ENCODE measurements around the gene TOR2A.
"Not testable (repeated sequence)": the region's sequence is repeated elsewhere in the genome, so short reads cannot be mapped to it uniquely, and the experiment has no call there.

The TOR2A gene

DNA sequence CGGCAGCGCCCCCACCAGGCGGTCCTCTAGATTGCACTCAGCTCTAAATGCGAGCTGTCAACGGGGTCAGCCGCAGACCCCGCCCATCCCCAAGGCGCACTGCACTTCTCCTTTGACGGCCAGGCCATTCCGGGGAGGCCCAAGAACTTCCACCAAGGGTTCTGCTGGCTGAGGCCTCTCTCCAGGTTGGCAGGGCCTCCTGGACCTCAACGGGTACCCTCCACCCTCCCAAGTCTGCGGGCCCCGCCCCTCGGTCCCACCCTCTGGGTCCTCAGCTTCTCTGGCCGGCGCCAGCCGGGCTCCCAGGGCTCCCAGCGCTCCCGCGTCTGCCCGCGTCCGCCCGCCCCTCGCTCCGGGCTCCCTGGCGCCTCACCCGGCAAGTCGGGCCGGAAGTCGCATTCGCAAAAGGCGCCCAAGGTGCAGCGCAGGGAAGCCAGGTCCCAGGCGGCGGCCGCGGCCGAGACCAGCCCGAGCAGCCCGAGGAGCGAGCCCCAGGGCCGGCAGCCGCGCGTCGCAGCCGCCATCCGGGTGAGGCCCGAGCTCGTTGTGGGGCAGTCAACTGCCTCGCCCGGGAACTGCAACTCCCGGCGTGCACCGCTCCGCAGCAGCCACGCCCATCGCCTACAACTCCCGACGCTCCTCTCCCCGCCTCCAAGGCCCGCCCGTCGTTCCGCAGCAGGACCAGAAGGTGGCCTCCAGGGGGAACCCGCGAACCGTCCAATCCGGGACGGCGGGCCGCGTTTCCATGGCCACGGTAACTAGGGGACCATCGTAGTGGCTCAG is at the start of gene TOR2A:
Gene TOR2A, minus strand, starts transcription at position 548 of the 783 bp plus-strand sequence. Its CDS starts 24 bp downstream, at position 524.
- peak; percentile 90 for DNase-seq

DNA sequence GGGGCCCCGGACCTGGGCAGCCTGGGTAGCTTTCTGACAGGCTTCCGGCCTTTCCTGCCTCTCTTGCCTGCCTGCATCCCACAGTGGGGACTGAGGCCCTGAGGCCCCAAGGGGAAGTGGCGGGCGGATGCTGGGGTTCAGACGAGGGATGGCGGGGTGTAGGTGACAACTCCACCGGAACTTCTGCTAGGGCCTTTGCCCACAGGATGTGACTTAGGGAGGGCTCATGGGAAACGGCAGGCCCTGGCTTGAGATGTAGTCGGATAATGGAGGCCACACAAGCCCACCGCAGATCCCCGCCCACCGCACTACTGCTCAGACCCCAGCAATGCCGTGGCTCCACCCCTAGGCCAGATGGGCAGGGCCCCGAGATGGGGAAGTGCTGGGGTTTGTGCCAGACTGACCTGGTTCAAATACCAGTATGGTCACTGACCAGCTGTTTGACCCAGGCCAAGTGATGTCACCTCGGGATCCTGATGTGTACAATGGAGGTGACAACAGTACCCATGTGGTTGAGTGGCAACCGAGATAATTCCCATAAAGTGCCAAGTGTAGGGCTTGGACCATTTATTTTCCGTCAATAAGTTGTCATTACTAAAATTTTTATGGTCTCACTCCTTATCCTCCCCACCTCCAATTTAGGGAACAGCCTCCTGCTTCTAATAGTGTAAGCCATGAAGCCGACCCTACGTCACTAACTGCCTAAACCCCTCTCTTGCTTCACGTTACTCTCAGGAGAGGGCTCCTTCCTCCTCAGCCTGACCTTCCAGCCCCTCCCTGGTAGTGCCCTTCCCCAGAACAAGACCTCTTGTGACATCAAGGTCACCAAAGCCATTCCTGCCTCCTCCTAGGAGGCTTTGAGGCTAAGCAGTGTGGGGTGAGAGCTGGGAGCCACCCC is 48.3 kb upstream of the TOR2A start:
- DNase-seq = no peak

DNA sequence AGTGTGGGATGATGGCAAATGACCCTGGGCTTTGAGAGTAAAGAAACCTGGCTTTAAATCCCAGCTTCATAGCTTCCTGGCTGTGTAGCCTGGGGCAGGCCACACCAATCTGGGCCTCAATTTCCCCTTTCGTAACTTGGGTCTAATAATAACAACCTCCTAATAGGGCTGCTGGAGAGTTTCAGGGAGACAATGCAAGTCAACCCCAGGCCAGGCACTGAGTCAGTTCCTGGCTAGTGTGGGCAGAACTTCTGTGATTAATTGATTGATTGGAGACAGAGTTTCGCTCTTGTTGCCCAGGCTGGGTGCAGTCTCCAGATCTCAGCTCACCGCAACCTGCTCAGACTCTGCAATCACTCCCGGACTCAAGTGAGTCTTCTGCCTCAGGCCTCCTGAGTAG is 46.7 kb upstream of the TOR2A start:
- no peak for DNase-seq

DNA sequence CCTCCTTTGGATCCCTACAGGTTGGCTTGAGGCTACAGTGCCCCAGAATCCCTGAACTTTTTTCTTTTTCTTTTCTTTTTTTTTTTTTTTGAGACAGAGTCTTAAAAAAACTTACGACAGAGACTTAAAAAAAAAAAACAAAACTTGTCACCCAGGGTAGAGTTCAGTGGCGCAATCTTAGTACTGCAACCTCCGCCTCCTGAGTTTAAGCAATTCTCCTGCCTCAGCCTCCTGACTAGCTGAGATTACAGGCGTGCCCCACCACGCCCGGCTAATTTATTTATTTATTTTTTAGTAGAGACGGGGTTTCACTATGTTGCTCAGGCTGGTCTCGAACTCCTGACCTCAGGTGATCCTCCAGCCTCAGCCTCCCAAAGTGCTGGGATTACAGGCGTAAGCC is 45.8 kb upstream of the TOR2A start:
- DNase-seq = not testable (repeated sequence)

DNA sequence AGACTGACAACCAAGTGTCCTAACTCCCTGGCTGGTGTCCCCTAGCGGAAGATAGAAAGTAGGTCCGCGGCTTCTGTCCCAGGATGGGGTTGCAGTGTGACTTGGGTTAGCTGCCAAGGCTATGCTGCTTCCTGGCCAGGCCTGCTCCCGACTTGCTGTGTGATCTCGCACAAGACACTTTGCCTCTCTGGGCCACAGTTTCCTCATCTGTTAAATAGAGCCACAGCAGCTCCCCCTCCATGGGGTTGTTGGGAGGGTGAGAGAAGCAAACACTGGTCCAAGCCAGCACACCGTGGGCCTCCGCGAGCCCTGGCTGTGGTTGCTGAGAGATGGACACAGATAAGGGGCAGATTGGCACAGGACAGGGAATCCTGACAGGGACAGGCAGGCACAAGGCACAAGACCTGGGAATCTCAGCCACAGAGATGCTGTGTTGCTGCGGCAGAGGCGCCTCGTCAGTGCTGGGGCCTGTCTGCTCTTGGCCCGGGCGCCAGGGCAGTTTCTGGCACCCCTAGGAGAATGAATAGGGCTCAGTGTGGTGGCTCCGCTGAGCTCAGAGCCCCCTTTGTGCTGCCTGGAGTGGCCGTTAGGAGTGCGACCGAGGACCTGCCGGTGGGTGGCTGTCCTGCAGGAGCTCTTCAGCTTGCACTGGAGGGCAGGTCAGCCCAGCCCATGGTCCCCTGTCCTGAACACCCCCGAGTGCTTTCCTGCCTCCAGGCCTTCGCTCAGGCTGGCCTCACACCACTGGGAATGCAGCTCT is 45.2 kb upstream of the TOR2A start:
- DNase-seq = no peak

DNA sequence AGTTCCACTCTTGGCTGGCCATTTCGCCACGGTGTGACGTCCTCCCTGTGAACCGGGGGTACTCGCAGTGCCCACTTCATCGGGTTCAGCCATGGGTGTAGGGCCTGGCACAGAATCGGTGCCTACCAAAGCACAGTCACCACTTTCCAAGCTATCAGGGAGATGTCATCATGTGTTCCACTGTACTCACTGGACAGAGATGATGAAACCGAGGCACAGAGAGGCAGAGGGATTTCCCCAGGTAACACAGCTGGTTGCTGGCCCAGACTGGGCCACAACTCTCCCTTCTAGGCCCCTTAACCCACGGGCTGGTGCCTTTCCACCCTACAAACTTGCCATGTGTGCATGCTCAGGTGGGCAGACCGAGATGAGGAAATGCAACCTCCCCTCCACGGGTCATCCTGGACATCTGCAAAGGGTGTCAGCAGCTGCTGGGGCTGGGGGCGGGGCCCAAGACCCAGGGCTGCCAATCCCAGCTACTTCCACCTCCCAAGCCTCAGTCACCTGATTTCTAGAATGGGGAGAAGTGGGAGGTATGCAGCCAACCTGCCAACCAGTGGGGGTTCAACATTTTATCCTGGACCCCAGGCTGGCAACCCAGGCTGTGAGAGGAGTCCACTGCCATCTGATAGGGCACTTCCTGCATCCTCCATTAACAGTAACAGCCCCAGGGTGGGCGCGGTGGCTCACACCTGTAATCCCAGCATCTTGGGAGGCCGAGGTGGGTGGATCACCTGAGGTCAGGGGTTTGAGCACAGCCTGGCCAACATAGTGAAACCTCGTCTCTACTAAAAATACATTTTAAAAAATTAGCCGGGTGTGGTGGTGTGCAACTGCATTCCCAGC is 44.3 kb upstream of the TOR2A start:
- no peak for DNase-seq

DNA sequence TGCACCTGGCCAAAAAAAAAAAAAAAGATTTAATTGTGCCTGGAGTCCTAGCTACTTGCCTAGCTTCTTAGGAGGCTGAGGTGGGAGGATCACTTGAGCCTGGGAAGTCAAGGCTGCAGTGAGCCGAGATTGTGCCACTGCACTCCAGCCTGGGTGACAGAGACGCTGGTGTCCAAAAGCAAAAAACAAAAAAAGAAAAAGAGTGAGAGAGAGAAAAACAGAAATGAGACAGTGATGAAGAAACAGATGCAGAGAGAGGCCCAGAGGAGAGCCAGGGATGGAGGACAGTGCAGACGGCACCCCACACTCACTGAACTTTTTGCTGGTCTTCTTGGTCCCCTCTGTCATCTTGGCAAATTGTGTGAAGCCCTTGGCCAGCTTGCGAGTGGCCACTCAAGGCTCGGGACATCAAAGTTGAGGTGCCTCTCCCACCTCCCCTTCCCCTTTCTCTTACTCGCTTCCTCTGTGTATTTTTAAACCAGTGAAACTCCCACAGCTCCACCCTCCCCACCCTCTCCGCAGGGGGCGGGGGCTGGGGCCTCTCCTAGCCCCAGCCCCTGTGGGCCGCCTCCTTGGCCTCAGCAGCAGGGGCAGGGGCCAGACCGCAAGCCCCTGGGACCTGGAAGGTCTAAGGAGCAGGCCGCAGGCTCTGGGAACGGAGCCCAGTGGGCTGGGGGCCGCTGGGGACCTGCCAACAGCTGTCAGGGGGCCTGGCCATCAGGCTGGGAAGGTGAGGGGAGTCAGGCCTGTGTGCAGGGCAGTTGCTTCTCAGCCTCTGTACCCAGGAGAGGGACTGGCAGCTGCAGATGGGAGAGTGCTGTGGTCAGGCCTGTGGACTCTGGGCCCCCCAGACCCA is 43.4 kb upstream of the TOR2A start, which contains the start of gene SH2D3C:
Gene SH2D3C, minus strand, starts transcription at position 387 of the 856 bp plus-strand sequence. Its CDS starts 39 bp downstream, at position 348.
- no peak for DNase-seq

DNA sequence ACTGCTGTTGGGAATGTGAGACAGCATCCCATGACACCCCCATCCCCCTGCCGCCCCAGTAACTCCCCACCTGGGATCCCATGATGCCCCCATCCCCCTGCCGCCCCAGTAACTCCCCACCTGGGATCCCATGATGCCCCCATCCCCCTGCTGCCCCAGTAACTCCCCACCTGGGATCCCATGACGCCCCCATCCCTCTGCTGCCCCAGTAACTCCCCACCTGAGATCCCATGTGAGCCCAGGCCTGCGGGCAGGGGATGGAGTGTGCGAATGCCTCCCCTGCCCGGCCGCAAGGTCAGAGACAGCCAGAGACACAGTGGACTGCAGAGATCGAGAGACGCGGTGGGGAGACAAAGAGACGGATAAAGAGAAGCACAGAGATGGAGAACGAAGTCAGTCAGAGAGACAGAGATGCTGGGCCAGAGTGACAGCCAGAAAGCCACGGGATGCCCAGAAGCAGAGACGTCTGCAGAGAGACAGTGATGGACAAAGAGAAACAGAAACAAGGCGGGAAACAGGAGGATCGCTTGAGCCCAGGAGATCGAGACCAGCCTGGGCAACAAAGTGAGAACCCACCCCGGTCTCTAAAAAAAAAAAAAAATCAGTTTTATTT is 42.4 kb upstream of the TOR2A start:
- no peak for DNase-seq

DNA sequence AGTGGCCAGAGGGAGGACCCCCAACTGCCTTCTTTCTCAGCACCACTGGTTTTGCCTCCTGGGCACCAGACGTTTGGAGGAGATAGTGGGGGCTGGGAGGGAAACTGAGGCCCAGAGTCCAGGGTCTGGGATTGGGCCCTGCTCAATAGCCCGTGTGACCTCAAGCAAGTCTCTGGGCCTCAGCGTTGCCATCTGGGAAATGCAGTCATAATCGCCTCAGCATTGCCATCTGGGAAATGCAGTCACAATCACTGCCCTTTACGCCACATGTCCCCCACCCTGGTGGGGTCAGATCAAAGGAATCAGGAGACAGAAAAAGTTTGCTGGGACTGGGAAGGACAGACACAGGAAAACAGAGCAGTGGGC is 41.8 kb upstream of the TOR2A start:
- no peak for DNase-seq

DNA sequence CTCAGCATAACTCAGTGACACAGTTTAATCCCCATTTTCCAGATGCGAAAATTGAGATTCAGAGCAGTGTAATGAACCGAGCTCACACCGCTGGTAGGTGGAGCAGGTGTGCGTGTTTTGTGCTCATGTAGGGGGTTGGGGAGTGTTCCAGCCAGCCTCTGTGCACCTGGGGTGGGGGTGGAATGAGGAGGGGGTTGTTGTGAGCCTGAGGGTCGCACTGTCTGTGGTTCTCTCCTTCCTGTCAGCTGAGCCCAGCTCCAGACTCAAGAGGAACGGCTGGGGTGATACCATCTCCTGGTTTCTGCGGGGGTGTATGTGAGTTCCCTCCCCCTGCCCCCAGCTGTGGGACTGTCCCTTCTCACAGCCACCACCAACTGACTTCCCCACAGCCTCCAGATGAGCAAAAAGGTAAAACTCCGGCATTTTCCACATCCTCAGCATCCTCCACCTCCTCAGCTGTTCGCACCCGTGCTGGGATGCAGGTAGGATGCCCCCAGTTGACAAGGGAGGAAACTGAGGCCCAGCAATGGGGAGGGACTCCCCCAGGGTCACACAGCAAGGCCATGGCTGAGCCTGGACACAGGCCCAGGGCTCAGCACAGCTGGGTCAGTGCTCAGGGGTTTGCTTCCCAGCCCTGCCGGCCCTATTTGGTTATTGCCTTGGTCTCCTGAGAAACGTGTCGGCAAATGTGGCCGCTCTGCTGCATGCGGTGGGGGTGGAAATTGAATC is 41.3 kb upstream of the TOR2A start:
- DNase-seq = no peak

DNA sequence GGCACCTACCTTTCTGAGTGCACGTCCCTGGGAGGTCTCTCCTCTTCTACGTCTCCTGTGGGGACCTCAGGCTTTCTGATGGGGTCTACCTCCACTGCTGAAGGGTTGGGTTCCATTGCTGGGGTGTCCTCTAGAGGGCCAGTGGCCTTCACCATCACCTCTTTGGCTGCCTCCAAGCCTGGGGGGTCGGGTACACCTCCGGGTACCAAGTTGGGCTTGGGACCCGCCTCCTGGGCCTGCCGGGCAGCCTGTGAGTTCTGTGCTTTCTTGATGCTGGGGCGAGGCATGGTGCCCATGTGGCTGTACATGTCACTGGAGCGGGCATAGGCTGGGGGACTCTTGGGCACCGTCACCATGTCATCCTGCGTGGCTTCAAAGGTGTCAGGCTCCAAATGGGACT is 38.9 kb upstream of the TOR2A start:
- DNase-seq = no peak

DNA sequence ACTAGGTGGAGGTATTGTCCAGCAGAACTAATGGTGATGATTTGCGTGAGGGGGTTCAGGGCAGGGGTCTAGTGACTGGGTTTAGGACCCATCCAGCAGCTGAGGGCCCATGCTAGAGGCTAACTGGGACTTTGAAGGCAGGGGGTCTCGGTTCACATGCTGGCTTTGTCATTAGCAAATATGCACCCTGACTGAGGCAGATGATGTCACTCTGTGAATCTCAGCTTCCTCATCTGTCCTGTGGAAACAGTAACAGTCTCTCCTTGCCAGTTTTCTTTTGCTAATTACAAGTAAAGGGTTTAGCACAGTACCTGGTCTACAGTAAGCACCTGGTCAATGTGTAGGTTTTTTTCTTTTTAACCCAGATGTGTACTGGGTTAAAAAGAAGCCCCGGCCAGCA is 38.2 kb upstream of the TOR2A start:
- no peak for DNase-seq

DNA sequence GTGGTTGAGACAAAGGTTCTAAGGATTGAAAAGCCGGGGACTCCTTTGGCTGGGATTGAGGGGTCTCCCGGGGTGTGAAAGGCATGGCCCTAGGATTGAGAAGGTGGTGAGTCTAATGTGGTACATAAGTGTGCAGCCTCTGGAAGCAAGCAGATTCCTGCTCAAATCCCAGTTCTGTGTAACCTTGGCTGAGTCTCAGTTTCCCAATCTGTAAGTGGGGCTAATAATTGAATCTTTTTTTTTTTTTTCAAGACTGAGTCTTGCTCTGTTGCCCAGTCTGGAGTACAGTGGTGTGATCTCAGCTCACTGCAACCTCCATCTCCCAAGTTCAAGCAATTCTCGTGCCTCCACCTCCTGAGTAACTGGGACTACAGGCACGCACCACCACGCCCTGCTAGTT is 37.5 kb upstream of the TOR2A start:
- DNase-seq = no peak

DNA sequence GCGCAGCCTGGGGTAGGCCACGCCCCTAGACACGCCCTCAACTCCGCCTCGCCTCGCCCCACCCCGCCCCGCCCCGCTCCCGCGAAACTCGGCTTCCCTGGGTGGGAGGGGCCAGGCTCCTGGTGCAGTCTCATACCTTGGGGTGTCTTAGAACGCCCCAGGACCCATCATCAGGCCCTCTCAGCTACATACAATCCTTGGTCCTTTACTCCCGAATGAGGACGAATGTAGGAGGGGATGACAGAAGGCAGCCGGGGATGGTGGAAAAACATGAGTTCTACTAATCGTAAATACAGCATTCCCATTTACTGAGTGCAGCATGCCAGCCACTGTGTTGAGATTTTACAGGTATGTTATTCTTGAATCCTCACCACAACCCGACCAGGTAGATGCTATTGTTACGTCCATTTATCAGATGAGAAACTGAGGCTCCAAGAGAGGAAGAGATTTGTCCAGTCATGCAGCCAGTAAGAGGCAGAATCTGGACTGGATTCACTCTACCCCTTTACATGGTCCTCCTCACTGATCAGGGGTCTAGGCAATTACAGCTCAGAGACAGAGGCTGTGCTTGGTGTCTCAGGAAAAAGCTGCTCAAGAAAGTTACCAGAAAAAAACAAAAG is 36.6 kb upstream of the TOR2A start:
- no peak for DNase-seq

DNA sequence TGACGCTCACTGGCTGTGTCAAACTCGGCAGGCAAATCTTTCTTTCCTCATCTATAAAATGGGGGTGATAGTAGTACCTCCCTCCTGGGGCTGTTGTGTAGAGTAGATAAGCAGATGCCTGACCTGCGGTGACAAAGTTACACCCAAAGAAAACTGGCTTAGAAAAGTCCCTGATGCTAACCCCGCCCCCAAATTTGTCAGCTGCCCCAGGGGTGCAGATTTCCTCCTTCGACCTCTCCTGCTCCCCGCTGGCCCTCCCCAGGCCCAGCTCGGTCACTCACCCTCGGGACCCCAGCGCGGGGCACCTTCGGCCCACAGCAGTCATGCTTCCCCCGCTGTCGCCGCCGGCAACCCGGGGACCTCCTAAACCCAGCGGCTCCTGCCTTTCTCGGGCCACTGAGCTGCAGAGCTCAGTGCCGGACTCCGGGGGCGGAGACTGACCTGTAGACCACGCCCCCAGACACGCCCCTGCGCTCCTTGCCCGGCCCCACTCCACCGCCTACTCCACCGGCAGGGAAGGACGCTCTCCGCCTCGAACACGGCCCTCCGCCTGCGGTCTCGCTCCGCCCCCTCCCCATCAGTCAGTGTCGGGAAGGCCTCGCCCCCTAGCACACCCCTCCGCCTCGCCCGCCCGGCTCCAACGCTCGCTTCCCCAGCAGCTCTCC is 35.9 kb upstream of the TOR2A start:
- DNase-seq = peak; percentile 95

DNA sequence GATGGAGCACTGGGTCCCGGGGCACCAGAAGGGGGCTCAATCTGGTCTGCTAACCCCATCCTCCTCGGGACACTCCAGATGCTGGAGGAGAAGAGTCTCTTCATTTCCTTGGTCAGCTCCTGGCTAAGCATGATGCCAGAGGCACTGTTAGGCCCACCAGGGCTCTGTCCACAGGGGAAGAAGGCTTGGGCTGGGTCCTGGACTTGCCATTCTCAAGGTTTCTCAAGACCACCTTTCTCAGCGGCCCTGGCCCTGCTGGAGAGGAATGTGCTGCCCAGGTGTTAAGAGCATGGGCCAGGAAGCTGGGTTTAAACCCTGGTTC is 35.5 kb upstream of the TOR2A start:
- no peak for DNase-seq

DNA sequence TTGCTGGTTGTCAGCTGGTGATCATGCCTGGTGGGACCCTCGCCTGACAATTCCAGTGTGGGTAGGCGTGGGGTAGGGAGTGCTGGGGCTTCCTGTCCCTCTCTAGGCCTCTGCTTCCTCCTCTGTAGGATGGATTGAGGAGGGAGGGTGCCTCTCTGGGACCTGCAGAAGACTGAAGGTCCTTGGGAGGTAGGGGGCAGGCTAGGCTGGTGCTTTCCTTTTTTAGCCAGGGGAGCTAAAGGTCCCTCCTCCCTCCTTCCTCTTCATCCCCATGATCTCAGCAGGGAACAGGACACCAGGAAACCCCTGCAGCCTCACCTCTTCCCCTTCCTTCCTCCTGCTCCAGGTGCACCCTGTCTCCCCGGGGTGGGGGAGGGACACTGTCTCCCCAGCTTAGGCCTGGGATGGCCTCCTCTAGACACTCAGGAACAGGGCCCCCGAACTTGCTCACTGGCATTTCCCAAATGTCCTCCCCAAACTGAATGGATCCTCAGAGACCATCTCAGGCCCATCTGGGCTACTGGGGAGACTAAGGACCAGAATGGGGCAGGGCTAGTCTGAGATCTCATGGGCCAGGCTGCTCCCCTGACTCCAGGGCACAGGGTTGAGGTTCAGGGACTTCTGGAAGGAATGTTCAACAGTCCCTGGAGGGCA is 35.0 kb upstream of the TOR2A start:
- no peak for DNase-seq

DNA sequence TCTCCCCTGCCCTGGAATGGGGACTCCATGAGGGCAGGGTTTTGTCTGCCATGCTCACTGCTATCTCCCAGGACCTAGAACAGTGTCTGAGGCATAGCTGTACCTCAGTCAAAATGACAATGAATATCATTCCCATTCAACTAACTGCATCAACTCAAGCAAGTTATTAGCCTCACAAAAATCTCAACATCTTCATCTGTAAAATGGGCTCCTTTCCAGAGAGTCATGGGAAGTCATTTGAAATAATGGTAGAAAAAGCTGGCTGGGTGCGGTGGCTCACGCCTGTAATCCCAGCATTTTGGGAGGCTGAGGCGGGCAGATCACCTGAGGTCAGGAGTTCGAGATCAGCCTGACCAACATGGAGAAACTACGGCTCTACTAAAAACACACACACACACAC is 34.0 kb upstream of the TOR2A start:
- no peak for DNase-seq

DNA sequence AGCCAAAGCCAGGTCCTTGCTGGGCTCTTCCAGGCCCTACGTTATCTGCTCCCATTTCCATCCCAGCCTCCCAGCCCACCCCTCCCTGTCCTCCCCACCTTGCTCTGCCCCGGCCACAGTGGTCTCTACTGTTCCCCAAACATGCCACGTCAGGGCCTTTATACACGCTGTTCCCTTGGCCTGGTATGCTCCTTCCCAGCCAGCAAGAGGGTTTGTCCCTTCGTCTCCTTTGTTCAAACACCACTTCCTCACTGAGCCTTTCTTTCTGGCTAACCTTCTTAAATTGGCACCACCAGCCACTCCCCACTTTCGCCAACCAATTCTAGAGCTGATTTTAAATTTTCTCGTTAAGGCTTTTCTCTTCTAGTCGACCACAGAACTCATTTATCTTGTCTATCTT is 33.6 kb upstream of the TOR2A start:
- DNase-seq = no peak

Measured in T1000 (cell line).